LNCaP clone FGC (cell line): ENCODE measurements around the gene AREL1.

Source experiments
- DNase-seq: peaks from one replicate; pipeline ENCODE4 v3.0.0-alpha.2; 2011; ENCODE audit warnings: low read depth
- H3K4me3 ChIP-seq: 2 replicates; pipeline ENCODE4 v1.5.1; 2011; ENCODE audit warnings: mild to moderate bottlenecking, low read depth, low read length, control low read depth
- TF ChIP-seq, protein P1 (sequence below): IDR thresholded peaks from 2 replicates; pipeline ENCODE4 v1.5.1; 2012; ENCODE audit warnings: mild to moderate bottlenecking; ENCODE audit not compliant: control insufficient read depth, insufficient read depth; ENCODE audit errors: extremely low read depth

Gene AREL1

DNA sequence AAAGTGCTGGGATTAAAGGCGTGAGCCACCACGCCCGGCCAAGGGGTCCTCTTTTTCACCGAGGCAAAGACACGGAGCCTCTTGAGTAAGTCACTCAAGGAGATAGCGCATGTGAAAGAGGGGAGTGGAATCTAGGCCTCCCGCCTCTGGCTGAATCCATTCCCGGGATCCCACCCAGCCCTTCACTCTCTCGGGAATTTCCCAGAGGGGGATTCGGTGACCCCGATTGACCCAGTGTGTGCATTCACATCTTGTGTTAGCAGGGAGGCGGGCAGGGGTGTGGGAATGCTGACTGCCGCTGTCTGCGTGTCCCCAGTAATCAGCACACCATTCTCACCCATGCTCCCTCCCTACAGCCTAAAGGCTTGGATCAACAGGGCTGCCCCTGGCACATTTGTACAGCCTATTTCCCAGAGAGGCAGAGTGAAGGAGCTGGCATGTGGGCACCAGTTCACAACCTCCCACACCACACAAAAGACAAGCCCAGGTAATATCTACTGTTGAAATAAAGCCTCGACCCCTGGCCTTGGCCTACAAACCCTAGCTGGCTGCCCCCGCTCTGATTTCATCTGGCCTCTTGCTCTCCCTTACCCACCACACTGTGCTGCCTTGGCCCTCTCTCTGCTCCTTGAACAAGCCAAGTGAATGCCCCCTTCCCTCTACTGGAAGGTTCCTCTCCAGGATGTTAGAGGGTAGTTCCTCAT is 99.5 kb downstream of the AREL1 start:
- TF ChIP-seq, protein P1, sequence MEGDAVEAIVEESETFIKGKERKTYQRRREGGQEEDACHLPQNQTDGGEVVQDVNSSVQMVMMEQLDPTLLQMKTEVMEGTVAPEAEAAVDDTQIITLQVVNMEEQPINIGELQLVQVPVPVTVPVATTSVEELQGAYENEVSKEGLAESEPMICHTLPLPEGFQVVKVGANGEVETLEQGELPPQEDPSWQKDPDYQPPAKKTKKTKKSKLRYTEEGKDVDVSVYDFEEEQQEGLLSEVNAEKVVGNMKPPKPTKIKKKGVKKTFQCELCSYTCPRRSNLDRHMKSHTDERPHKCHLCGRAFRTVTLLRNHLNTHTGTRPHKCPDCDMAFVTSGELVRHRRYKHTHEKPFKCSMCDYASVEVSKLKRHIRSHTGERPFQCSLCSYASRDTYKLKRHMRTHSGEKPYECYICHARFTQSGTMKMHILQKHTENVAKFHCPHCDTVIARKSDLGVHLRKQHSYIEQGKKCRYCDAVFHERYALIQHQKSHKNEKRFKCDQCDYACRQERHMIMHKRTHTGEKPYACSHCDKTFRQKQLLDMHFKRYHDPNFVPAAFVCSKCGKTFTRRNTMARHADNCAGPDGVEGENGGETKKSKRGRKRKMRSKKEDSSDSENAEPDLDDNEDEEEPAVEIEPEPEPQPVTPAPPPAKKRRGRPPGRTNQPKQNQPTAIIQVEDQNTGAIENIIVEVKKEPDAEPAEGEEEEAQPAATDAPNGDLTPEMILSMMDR = no peak
- no peak overlapping the region for H3K4me3 ChIP-seq
- DNase-seq = no peak

DNA sequence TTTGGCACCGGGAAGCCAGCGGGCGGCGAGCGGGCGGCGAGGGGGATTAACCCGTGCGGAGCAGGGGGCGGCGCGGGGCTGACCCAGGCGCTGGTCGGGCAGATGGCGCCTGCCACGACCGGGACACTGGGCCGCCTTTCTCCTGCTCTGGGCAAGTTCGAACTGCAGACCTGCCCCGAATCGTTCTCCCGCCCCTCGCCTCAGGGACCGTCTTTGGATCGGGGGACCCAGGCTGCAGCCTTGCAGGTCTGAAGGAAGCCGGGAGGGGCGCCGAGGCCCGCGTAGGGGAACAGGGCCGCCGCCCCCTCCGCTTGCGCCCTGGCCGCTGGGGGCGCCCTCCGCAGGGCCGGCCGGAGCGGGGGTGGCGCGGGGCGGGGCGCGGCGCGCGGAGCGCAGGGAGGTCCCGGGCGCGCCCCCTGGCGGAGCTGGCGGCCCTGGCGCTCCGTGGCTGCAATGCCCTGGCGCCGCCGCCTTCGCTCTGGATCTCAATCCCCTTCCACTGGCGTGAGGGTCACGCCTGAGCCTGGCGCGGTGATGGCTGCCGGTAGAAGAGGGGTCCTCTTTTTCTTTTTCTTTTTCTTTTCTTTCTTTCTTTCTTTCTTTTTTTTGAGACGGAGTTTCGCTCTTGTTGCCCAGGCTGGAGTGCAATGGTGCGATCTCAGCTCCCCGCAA is 100.4 kb downstream of the AREL1 start:
- DNase-seq = no peak
- TF ChIP-seq, protein P1 = peak; percentile 94
- H3K4me3 ChIP-seq = peak overlapping the region; percentile 52

DNA sequence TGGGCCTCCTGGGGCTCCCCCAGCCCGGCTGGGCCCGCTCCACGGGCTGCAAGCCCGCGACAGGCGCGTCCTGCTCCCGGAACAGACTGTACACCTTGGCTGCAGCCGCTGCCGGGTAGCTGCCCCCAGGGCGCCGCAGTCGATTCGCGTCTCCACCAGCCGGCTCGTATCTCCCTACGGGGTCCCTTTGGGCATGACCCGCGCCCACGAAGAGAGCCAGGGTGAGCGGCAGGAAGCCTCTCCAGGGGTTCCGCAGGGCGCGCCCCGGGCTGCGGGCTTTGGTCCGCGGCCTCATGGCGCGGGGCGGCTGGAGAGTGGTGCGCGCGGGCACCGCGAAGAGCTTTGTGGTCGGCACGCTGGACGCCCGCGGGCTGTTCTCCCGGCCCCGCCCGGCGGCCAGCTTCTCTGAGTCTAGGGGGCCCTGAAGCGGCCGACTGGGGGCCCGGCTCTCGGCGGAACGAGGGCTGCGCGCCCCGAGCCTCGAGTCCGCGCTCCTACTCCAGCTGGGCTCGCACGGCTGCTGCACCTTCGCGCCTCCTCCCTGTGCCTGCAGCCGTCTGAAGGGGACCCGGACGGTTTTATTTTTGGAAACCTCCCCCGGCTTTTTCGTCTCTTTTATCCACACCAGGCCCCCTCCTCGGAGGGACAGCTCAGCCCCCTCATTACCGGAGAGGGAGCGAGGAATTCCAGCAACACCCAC is 101.1 kb downstream of the AREL1 start, which contains the start of gene LTBP2:
TSS of gene LTBP2 (minus strand) at position 588 of the 700 bp plus-strand sequence. CDS start at position 295, 293 bp downstream.
- TF ChIP-seq, protein P1 = no peak
- H3K4me3 ChIP-seq = peak within 1 kb of the TSS; percentile 52
- DNase-seq = no peak
